Activated naive CD4-positive, alpha-beta T cell treated with anti-CD3 and anti-CD28 coated beads for 36 hours (primary cell): ENCODE data around the gene C10orf67. TPM values are rescaled to one million over a fixed set of nuclear protein-coding genes. Genes with fewer than 3 reads are reported as not detected.
"Not testable (repeated sequence)": the region's sequence is repeated elsewhere in the genome, so short reads cannot be mapped to it uniquely, and the experiment has no call there.

Experiments used
- CTCF ChIA-PET: fragments of 350-600 bp; sonication (Branson Sonifier 250); formaldehyde crosslinking; loops from one replicate; lab custom pipeline; 2021; ENCODE audit warnings: antibody characterized with exemption; lab: Charles Lee
- DNase-seq: peaks from one replicate; pipeline ENCODE4 v3.0.0-alpha.2; 2020
- H3K27ac Mint-ChIP-seq: one replicate; pipeline ENCODE4 v1.8.0; 2021; ENCODE audit warnings: mild to moderate bottlenecking, mixed read lengths
- H3K27me3 Mint-ChIP-seq: one replicate; pipeline ENCODE4 v1.8.0; 2021; ENCODE audit warnings: low read depth, mixed read lengths
- H3K36me3 Mint-ChIP-seq: one replicate; pipeline ENCODE4 v1.8.0; 2021; ENCODE audit warnings: low read depth, mixed read lengths
- H3K4me1 Mint-ChIP-seq: one replicate; pipeline ENCODE4 v1.8.0; 2021; ENCODE audit warnings: low read depth, mixed read lengths
- H3K4me3 Mint-ChIP-seq: one replicate; pipeline ENCODE4 v1.8.0; 2021; ENCODE audit warnings: mild to moderate bottlenecking, moderate library complexity, mixed read lengths
- H3K9me3 Mint-ChIP-seq: one replicate; pipeline ENCODE4 v1.8.0; 2021; ENCODE audit warnings: mixed read lengths
- intact Hi-C: fragments of 100-400 bp; cut with micrococcal nuclease; formaldehyde crosslinking; loops from one replicate; pipeline ENCODE4 v1.15.1; 2023
- total RNA-seq, 2 experiments: library from RNA; stranded (reverse); gene quantifications; one replicate each; pipeline ENCODE4 v1.2.3, GENCODE V29; 2021

Gene C10orf67
- total RNA-seq, 2 experiments from 2014 or later: 2.0 to 3.2 TPM

GRCh38 chr10:23284674-23285335 is 59.8 kb downstream of the C10orf67 start:
- peaks cover 3% of the 10 kb centered on the region for H3K9me3 Mint-ChIP-seq
- no peaks in the 10 kb centered on the region for H3K36me3 Mint-ChIP-seq
- intact Hi-C loops: no loop called here
- CTCF ChIA-PET: interaction anchor here (0.6 to 1.3 kb wide), 3 partner anchors 9 to 212 kb away, joined by 3 to 4 read pairs (median 3); no protein-coding TSS in a partner anchor
- H3K27me3 Mint-ChIP-seq: peaks cover 22% of the 10 kb centered on the region
- no peak overlapping the region for H3K27ac Mint-ChIP-seq
- H3K4me3 Mint-ChIP-seq: no peak overlapping the region
- no peaks in the 10 kb centered on the region for H3K4me1 Mint-ChIP-seq
- DNase-seq: no peak

- CTCF ChIA-PET: interaction anchor here (0.6 to 1.3 kb wide), 3 partner anchors 9 to 213 kb away, joined by 3 to 4 read pairs (median 3); no protein-coding TSS in a partner anchor
- Mint-ChIP-seq H3K4me1 (no peaks in the 10 kb centered on the region), H3K27me3 (peaks cover 26% of the 10 kb centered on the region), H3K27ac (no peak overlapping the region), H3K36me3 (no peaks in the 10 kb centered on the region), H3K4me3 (no peak overlapping the region), H3K9me3 (peaks cover 3% of the 10 kb centered on the region)
- intact Hi-C loops: no loop called here
- no peak for DNase-seq
Measured at GRCh38 chr10:23284155-23284554, 60.4 kb downstream of the C10orf67 start.

- no peak for DNase-seq
- no peaks in the 10 kb centered on the region for H3K36me3 Mint-ChIP-seq
- H3K4me1 Mint-ChIP-seq: no peaks in the 10 kb centered on the region
- no peak overlapping the region for H3K4me3 Mint-ChIP-seq
- intact Hi-C loops: no loop called here
- CTCF ChIA-PET: interaction anchor here (0.6 kb wide), 1 partner anchor 11 kb away, joined by 3 read pairs; no protein-coding TSS in a partner anchor
- peaks cover 27% of the 10 kb centered on the region for H3K27me3 Mint-ChIP-seq
- no peak overlapping the region for H3K27ac Mint-ChIP-seq
- peaks cover 3% of the 10 kb centered on the region for H3K9me3 Mint-ChIP-seq
Measured at GRCh38 chr10:23283680-23284079, 60.9 kb downstream of the C10orf67 start.

DNA sequence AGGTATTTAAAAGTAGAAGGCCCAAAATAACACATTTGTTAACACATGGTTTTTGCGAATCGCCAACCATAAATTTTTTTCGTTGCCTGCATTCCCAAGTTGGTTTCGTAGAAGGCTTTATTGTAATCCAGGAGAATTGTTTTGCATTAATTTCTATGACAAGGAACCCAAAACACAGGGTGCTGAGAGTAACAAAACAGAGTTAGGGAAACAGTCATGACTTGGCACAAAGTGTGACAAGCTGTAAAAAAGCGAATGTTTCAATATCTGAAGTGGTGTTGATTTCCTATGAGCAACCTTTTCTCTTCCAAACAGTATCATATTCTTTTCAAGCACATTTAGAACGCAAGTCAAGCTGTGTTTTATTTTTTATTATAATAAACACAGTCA is 63.6 kb downstream of the C10orf67 start:
- H3K27ac Mint-ChIP-seq: no peak overlapping the region
- no peak for DNase-seq
- no peaks in the 10 kb centered on the region for H3K36me3 Mint-ChIP-seq
- no peaks in the 10 kb centered on the region for H3K4me1 Mint-ChIP-seq
- CTCF ChIA-PET: no interaction called here
- intact Hi-C loops: no loop called here
- H3K9me3 Mint-ChIP-seq: no peaks in the 10 kb centered on the region
- H3K27me3 Mint-ChIP-seq: peaks cover 31% of the 10 kb centered on the region
- no peak overlapping the region for H3K4me3 Mint-ChIP-seq

- no peak for DNase-seq
- peaks cover 34% of the 10 kb centered on the region for H3K27me3 Mint-ChIP-seq
- no peaks in the 10 kb centered on the region for H3K4me1 Mint-ChIP-seq
- intact Hi-C loops: no loop called here
- no peaks in the 10 kb centered on the region for H3K9me3 Mint-ChIP-seq
- no peaks in the 10 kb centered on the region for H3K36me3 Mint-ChIP-seq
- CTCF ChIA-PET: interaction anchor here (0.9 kb wide), 1 partner anchor 14 kb away, joined by 4 read pairs; no protein-coding TSS in a partner anchor
- no peak overlapping the region for H3K27ac Mint-ChIP-seq
- no peak overlapping the region for H3K4me3 Mint-ChIP-seq
Measured at GRCh38 chr10:23280419-23281043, 64.1 kb downstream of the C10orf67 start.

- H3K27ac Mint-ChIP-seq: no peak overlapping the region
- CTCF ChIA-PET: interaction anchor here (1.4 kb wide), 1 partner anchor 117 kb away, joined by 4 read pairs; no protein-coding TSS in a partner anchor
- H3K36me3 Mint-ChIP-seq: peaks cover 2% of the 10 kb centered on the region
- peaks cover 10% of the 10 kb centered on the region for H3K9me3 Mint-ChIP-seq
- H3K27me3 Mint-ChIP-seq: peaks cover 12% of the 10 kb centered on the region
- no peak for DNase-seq
- H3K4me1 Mint-ChIP-seq: no peaks in the 10 kb centered on the region
- intact Hi-C loops: no loop called here
- no peak overlapping the region for H3K4me3 Mint-ChIP-seq
Measured at GRCh38 chr10:23275355-23275754, 69.2 kb downstream of the C10orf67 start.

GRCh38 chr10:23274179-23274578 is 70.4 kb downstream of the C10orf67 start:
- H3K27me3 Mint-ChIP-seq, CTCF ChIA-PET, H3K4me1 Mint-ChIP-seq, H3K9me3 Mint-ChIP-seq, H3K4me3 Mint-ChIP-seq, H3K27ac Mint-ChIP-seq, intact Hi-C loops, H3K36me3 Mint-ChIP-seq, DNase-seq: not testable (repeated sequence)

DNA sequence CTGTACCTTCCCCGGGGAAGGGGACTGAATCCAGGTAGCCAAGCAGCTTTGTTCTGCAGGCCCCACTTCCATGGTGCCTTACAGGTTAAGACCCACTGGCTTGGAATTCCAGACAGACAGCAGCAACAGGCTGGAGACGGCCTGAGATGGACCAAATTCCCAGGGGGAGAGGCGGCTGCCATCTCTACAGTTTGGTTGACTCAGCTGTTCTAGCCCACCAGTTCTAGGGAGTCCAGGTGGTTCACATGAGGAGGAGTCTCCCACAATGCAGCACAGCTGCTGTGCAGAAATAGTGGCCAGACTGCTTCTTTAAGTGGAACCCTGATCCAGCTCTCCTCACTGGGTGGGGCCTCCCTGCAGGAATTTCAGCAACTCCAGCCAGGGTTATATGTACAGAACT is 74.1 kb downstream of the C10orf67 start:
- no peak overlapping the region for H3K27ac Mint-ChIP-seq
- peaks cover 2% of the 10 kb centered on the region for H3K36me3 Mint-ChIP-seq
- intact Hi-C loops: no loop called here

GRCh38 chr10:23263441-23264164 is 81.0 kb downstream of the C10orf67 start:
- Mint-ChIP-seq H3K4me1 (no peaks in the 10 kb centered on the region), H3K27me3 (peaks cover 9% of the 10 kb centered on the region), H3K9me3 (no peaks in the 10 kb centered on the region), H3K27ac (no peak overlapping the region), H3K4me3 (no peak overlapping the region), H3K36me3 (no peaks in the 10 kb centered on the region)
- intact Hi-C loops: no loop called here
- DNase-seq: no peak
- CTCF ChIA-PET: interaction anchor here (0.6 kb wide), 1 partner anchor 13 kb away, joined by 3 read pairs; no protein-coding TSS in a partner anchor

More for the DNA sequence above, 74.1 kb downstream of the C10orf67 start:
- H3K4me3 Mint-ChIP-seq: no peak overlapping the region
- no peaks in the 10 kb centered on the region for H3K4me1 Mint-ChIP-seq
- DNase-seq: no peak
- peaks cover 10% of the 10 kb centered on the region for H3K9me3 Mint-ChIP-seq
- CTCF ChIA-PET: no interaction called here
- peaks cover 5% of the 10 kb centered on the region for H3K27me3 Mint-ChIP-seq

- intact Hi-C loops: no loop called here
- Mint-ChIP-seq H3K9me3 (no peaks in the 10 kb centered on the region), H3K27me3 (peaks cover 7% of the 10 kb centered on the region), H3K36me3 (no peaks in the 10 kb centered on the region), H3K4me1 (no peaks in the 10 kb centered on the region), H3K27ac (no peak overlapping the region), H3K4me3 (no peak overlapping the region)
- no peak for DNase-seq
- CTCF ChIA-PET: no interaction called here
Measured at GRCh38 chr10:23262928-23263327, 81.7 kb downstream of the C10orf67 start.

DNA sequence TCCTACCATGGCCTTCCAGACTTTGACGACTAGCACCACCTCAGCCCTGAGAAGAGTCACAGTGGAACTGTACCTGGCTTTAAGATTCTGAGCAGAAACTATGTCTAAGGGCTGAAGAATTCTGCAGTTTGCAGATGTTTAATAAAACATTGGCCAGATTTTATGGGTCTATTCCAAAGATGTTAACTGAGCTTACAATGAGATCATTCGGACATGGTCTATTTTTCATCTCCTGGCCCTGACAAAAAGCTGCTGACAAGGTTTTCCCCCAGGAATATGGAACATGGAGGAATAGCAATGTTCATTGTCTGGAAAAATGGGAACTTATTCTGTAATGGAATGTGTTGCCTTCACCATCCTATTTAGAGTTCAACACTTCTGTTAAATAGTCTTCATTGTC is 86.1 kb downstream of the C10orf67 start:
- H3K36me3 Mint-ChIP-seq: no peaks in the 10 kb centered on the region
- H3K4me3 Mint-ChIP-seq: no peak overlapping the region
- H3K9me3 Mint-ChIP-seq: no peaks in the 10 kb centered on the region
- H3K27me3 Mint-ChIP-seq: peaks cover 11% of the 10 kb centered on the region
- H3K4me1 Mint-ChIP-seq: no peaks in the 10 kb centered on the region
- intact Hi-C loops: no loop called here
- DNase-seq: no peak
- CTCF ChIA-PET: no interaction called here
- no peak overlapping the region for H3K27ac Mint-ChIP-seq

- no peak overlapping the region for H3K27ac Mint-ChIP-seq
- CTCF ChIA-PET: no interaction called here
- H3K4me1 Mint-ChIP-seq: no peaks in the 10 kb centered on the region
- no peak for DNase-seq
- H3K9me3 Mint-ChIP-seq: peaks cover 3% of the 10 kb centered on the region
- no peaks in the 10 kb centered on the region for H3K36me3 Mint-ChIP-seq
- intact Hi-C loops: no loop called here
- peaks cover 13% of the 10 kb centered on the region for H3K27me3 Mint-ChIP-seq
- no peak overlapping the region for H3K4me3 Mint-ChIP-seq
Measured at GRCh38 chr10:23253780-23254179, 90.8 kb downstream of the C10orf67 start.
